Neural progenitor cell (in vitro differentiated cells): Measurements from ENCODE around the gene GGNBP2.

Experiments
- EZH2phosphoT487 ChIP-seq: fragments of 200-600 bp; sonication (generic); IDR thresholded peaks from 2 replicates; pipeline ENCODE4 v1.6.1; 2017; ENCODE audit warnings: antibody characterized with exemption
- TF ChIP-seq, protein P1 (sequence below): fragments of 200-600 bp; sonication (generic); IDR thresholded peaks from 2 replicates; pipeline ENCODE4 v1.5.1; 2017; ENCODE audit warnings: antibody characterized with exemption, mild to moderate bottlenecking

- TF ChIP-seq EZH2phosphoT487: no peak
- TF ChIP-seq, protein P1, sequence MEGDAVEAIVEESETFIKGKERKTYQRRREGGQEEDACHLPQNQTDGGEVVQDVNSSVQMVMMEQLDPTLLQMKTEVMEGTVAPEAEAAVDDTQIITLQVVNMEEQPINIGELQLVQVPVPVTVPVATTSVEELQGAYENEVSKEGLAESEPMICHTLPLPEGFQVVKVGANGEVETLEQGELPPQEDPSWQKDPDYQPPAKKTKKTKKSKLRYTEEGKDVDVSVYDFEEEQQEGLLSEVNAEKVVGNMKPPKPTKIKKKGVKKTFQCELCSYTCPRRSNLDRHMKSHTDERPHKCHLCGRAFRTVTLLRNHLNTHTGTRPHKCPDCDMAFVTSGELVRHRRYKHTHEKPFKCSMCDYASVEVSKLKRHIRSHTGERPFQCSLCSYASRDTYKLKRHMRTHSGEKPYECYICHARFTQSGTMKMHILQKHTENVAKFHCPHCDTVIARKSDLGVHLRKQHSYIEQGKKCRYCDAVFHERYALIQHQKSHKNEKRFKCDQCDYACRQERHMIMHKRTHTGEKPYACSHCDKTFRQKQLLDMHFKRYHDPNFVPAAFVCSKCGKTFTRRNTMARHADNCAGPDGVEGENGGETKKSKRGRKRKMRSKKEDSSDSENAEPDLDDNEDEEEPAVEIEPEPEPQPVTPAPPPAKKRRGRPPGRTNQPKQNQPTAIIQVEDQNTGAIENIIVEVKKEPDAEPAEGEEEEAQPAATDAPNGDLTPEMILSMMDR: no peak
Observed at GRCh38 chr17:36527621-36528250, 17.0 kb upstream of the GGNBP2 start.
